Measurements from ENCODE around the gene CILP2. TPM values are rescaled to one million over a fixed set of nuclear protein-coding genes. Genes with fewer than 3 reads are reported as not detected.

The CILP2 gene
- total and polyA plus RNA-seq, 2 experiments from 2014 or later = 4.0 to 21.6 TPM

GRCh38 chr19:19530423-19530804, 7.7 kb upstream of the CILP2 start (continued):
- no peak for TF ChIP-seq ZNF462 (CRISPR knock-in tag; IDR thresholded peaks at IDR 0.05)
- no peak for TF ChIP-seq POLR2AphosphoS5 (IDR thresholded peaks at IDR 0.05; ENCODE audit: low read depth)

DNA sequence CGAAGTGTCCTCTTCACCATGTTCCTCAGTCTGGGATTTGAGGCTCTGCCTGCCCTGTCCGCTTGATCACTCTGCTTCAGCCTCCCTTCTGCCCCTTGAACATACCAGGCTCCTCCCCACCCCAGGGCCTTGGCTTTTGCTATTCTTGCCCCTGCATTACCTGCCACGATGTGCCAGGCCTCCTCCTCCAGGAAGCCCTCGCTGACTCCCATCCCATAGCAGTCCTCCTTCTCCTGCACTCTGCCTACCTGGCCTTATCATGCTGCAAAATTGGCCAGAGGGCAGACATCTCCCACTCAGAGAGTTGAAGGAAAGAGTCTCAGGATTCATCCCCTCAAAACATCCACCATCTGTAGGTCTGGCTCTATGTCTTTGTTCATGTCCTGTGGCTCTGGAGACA, 7.2 kb upstream of the CILP2 start:
- DNase-seq (ENCODE audit: low spot score) (no peak), ATAC-seq (no peak)
- no peaks in the 10 kb centered on the region for H3K9me3 Mint-ChIP-seq
- Histone ChIP-seq H3K4me1 (ENCODE audit: insufficient read depth) (peaks cover 5% of the 10 kb centered on the region; the same call in 1 of the 2 replicates), H3K36me3 (ENCODE audit: insufficient read depth) (no peaks in the 10 kb centered on the region), H3K27ac (ENCODE audit: low read depth) (no peak overlapping the region), H4K20me1 (replicated peaks; ENCODE audit: insufficient read depth) (peaks cover under 1% of the 10 kb centered on the region; the same call in 1 of the 2 replicates), H2AFZ (no peak overlapping the region), H3K4me2 (no peak overlapping the region), H3K4me3 (no peak overlapping the region), H3K27me3 (ENCODE audit: insufficient read depth) (0 out of 2 replicates have a peak, but pooled peaks cover 3% of the 10 kb centered on the region), H3K79me2 (replicated peaks; ENCODE audit: insufficient read depth) (no peaks in the 10 kb centered on the region), H3F3A (replicated peaks; ENCODE audit: low read depth) (peaks cover 27% of the 10 kb centered on the region), H3K9me2 (ENCODE audit: insufficient read depth) (no peaks in the 10 kb centered on the region)
- no peak overlapping the region; the same call in 2 of the 3 replicates for H3K4me3 Mint-ChIP-seq
- no peak overlapping the region for H3K27ac Mint-ChIP-seq
- peaks cover 14% of the 10 kb centered on the region for H3K27me3 Mint-ChIP-seq (ENCODE audit: insufficient read depth, low read depth, poor library complexity)
- TF ChIP-seq NANOG (IDR thresholded peaks at IDR 0.05; ENCODE audit: borderline replicate concordance) (no peak), STAT1 (IDR thresholded peaks at IDR 0.05; ENCODE audit: unreplicated experiment) (no peak), JUNB (IDR thresholded peaks at IDR 0.05; ENCODE audit: unreplicated experiment) (no peak), ZNF331 (CRISPR knock-in tag; IDR thresholded peaks at IDR 0.05; ENCODE audit: low read depth) (no peak), POLR2AphosphoS5 (IDR thresholded peaks at IDR 0.05; ENCODE audit: low read depth) (no peak)
- TF ChIP-seq, protein P1, sequence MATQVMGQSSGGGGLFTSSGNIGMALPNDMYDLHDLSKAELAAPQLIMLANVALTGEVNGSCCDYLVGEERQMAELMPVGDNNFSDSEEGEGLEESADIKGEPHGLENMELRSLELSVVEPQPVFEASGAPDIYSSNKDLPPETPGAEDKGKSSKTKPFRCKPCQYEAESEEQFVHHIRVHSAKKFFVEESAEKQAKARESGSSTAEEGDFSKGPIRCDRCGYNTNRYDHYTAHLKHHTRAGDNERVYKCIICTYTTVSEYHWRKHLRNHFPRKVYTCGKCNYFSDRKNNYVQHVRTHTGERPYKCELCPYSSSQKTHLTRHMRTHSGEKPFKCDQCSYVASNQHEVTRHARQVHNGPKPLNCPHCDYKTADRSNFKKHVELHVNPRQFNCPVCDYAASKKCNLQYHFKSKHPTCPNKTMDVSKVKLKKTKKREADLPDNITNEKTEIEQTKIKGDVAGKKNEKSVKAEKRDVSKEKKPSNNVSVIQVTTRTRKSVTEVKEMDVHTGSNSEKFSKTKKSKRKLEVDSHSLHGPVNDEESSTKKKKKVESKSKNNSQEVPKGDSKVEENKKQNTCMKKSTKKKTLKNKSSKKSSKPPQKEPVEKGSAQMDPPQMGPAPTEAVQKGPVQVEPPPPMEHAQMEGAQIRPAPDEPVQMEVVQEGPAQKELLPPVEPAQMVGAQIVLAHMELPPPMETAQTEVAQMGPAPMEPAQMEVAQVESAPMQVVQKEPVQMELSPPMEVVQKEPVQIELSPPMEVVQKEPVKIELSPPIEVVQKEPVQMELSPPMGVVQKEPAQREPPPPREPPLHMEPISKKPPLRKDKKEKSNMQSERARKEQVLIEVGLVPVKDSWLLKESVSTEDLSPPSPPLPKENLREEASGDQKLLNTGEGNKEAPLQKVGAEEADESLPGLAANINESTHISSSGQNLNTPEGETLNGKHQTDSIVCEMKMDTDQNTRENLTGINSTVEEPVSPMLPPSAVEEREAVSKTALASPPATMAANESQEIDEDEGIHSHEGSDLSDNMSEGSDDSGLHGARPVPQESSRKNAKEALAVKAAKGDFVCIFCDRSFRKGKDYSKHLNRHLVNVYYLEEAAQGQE (IDR thresholded peaks at IDR 0.05; ENCODE audit: unreplicated experiment) = no peak
- TF ChIP-seq, protein P2, sequence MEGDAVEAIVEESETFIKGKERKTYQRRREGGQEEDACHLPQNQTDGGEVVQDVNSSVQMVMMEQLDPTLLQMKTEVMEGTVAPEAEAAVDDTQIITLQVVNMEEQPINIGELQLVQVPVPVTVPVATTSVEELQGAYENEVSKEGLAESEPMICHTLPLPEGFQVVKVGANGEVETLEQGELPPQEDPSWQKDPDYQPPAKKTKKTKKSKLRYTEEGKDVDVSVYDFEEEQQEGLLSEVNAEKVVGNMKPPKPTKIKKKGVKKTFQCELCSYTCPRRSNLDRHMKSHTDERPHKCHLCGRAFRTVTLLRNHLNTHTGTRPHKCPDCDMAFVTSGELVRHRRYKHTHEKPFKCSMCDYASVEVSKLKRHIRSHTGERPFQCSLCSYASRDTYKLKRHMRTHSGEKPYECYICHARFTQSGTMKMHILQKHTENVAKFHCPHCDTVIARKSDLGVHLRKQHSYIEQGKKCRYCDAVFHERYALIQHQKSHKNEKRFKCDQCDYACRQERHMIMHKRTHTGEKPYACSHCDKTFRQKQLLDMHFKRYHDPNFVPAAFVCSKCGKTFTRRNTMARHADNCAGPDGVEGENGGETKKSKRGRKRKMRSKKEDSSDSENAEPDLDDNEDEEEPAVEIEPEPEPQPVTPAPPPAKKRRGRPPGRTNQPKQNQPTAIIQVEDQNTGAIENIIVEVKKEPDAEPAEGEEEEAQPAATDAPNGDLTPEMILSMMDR (conservative IDR thresholded peaks at IDR 0.05; ENCODE audit: low read depth in 2 of 2) = no peak
- peaks cover 32% of the 10 kb centered on the region for H3K36me3 Mint-ChIP-seq (ENCODE audit: low read depth)
- peaks cover 42% of the 10 kb centered on the region for H3K4me1 Mint-ChIP-seq

Measured in GM23338 (cell line).